Measurements from ENCODE around the gene GMIP.
"Not testable (repeated sequence)": the region's sequence is repeated elsewhere in the genome, so short reads cannot be mapped to it uniquely, and the experiment has no call there.

GRCh38 chr19:19598728-19599451, 44.6 kb downstream of the GMIP start:
- TF ChIP-seq, protein P1, sequence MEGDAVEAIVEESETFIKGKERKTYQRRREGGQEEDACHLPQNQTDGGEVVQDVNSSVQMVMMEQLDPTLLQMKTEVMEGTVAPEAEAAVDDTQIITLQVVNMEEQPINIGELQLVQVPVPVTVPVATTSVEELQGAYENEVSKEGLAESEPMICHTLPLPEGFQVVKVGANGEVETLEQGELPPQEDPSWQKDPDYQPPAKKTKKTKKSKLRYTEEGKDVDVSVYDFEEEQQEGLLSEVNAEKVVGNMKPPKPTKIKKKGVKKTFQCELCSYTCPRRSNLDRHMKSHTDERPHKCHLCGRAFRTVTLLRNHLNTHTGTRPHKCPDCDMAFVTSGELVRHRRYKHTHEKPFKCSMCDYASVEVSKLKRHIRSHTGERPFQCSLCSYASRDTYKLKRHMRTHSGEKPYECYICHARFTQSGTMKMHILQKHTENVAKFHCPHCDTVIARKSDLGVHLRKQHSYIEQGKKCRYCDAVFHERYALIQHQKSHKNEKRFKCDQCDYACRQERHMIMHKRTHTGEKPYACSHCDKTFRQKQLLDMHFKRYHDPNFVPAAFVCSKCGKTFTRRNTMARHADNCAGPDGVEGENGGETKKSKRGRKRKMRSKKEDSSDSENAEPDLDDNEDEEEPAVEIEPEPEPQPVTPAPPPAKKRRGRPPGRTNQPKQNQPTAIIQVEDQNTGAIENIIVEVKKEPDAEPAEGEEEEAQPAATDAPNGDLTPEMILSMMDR (IDR thresholded peaks at IDR 0.05; ENCODE audit: low read depth, low read length, missing input control): not testable (repeated sequence)
- not testable (repeated sequence) for TF ChIP-seq RAD21 (IDR thresholded peaks at IDR 0.05); YY1 (IDR thresholded peaks at IDR 0.05); JUND (IDR thresholded peaks at IDR 0.05); RXRA (IDR thresholded peaks at IDR 0.05); REST (IDR thresholded peaks at IDR 0.05); FOXA1 (IDR thresholded peaks at IDR 0.05); EGR1 (IDR thresholded peaks at IDR 0.05; ENCODE audit: low read depth in 2 of 2); TAF1 (conservative IDR thresholded peaks at IDR 0.05)
- TF ChIP-seq, protein P2, sequence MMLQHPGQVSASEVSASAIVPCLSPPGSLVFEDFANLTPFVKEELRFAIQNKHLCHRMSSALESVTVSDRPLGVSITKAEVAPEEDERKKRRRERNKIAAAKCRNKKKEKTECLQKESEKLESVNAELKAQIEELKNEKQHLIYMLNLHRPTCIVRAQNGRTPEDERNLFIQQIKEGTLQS (IDR thresholded peaks at IDR 0.05): not testable (repeated sequence)
- TF ChIP-seq, protein P3, sequence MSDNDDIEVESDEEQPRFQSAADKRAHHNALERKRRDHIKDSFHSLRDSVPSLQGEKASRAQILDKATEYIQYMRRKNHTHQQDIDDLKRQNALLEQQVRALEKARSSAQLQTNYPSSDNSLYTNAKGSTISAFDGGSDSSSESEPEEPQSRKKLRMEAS (IDR thresholded peaks at IDR 0.05): not testable (repeated sequence)

Data from liver (tissue), 3 donors.